Keratinocyte (primary cell): ENCODE results near the gene KRT8. TPM values are rescaled to one million over a fixed set of nuclear protein-coding genes. Genes with fewer than 3 reads are reported as not detected.

Experiments
- DNase-seq: peaks from one replicate; pipeline ENCODE4 v3.0.0-alpha.2; 2011; ENCODE audit warnings: low read depth, missing footprints, low spot score
- FAIRE-seq: peaks from 2 replicates; lab custom pipeline; 2011; peaks lifted over from hg19 to GRCh38; lab: Jason Lieb, UNC
- H2AFZ ChIP-seq: 2 replicates; pipeline ENCODE4 v1.6.0; 2012; ENCODE audit warnings: low read length, control low read depth, inconsistent platforms; ENCODE audit not compliant: control insufficient read depth
- H3K27ac ChIP-seq: 2 replicates; pipeline ENCODE4 v1.5.1; 2011; ENCODE audit warnings: low read length; ENCODE audit not compliant: control insufficient read depth, insufficient read depth
- H3K27me3 ChIP-seq: 3 replicates; pipeline ENCODE4 v1.6.0; 2011; ENCODE audit warnings: low read length; ENCODE audit not compliant: control insufficient read depth, insufficient read depth; ENCODE audit errors: extremely low read depth
- H3K36me3 ChIP-seq, 2 experiments: 2 replicates in 1 of 2; 3 replicates in 1 of 2; pipeline ENCODE4 v1.5.1; 2011; ENCODE audit warnings: low read length in 2 of 2, mild to moderate bottlenecking in 1 of 2; ENCODE audit not compliant: control insufficient read depth in 2 of 2, insufficient read depth in 2 of 2; ENCODE audit errors: extremely low read depth in 1 of 2
- H3K4me1 ChIP-seq: 3 replicates; pipeline ENCODE4 v1.5.1; 2011; ENCODE audit warnings: low read length; ENCODE audit not compliant: control insufficient read depth, insufficient read depth; ENCODE audit errors: extremely low read depth
- H3K4me2 ChIP-seq: 3 replicates; pipeline ENCODE4 v1.6.0; 2011; ENCODE audit warnings: low read depth, low read length; ENCODE audit not compliant: control insufficient read depth, insufficient read depth; ENCODE audit errors: extremely low read depth
- H3K4me3 ChIP-seq, 3 experiments: fragments of 200-600 bp in 1 of 3; sonication (generic) in 1 of 3; 2 replicates in 2 of 3; 3 replicates in 1 of 3; pipeline ENCODE4 v1.5.1; 2011 to 2016; ENCODE audit warnings: low read length in 3 of 3, mild to moderate bottlenecking in 3 of 3, control low read depth in 2 of 3, inconsistent platforms in 1 of 3, low read depth in 1 of 3, mixed read lengths in 1 of 3, mixed run types in 1 of 3, moderate library complexity in 1 of 3; ENCODE audit not compliant: control insufficient read depth in 2 of 3, insufficient read depth in 2 of 3; ENCODE audit errors: extremely low read depth in 1 of 3
- H3K79me2 ChIP-seq: 2 replicates; pipeline ENCODE4 v1.6.0; 2012; ENCODE audit warnings: low read length; ENCODE audit not compliant: control insufficient read depth, insufficient read depth
- H3K9ac ChIP-seq: 3 replicates; pipeline ENCODE4 v1.6.0; 2011; ENCODE audit warnings: low read length; ENCODE audit not compliant: control insufficient read depth, insufficient read depth; ENCODE audit errors: extremely low read depth
- H3K9me1 ChIP-seq: 3 replicates; pipeline ENCODE4 v1.6.0; 2011; ENCODE audit warnings: low read length; ENCODE audit not compliant: control insufficient read depth, insufficient read depth; ENCODE audit errors: extremely low read depth
- H3K9me3 ChIP-seq: 2 replicates; pipeline ENCODE4 v1.5.1; 2012; ENCODE audit warnings: low read depth, low read length; ENCODE audit not compliant: control insufficient read depth
- H4K20me1 ChIP-seq: 3 replicates; pipeline ENCODE4 v1.6.0; 2011; ENCODE audit warnings: low read length; ENCODE audit not compliant: control insufficient read depth, insufficient read depth; ENCODE audit errors: extremely low read depth
- CTCF ChIP-seq, 3 experiments: IDR thresholded peaks in 1 of 3; conservative IDR thresholded peaks in 1 of 3; optimal IDR thresholded peaks in 1 of 3; 2 replicates in 2 of 3; 3 replicates in 1 of 3; pipeline versions ENCODE3 to v1.5.1; 2011; ENCODE audit warnings: low read length in 3 of 3, mild to moderate bottlenecking in 3 of 3, moderate library complexity in 2 of 3, control low read depth in 1 of 3, inconsistent platforms in 1 of 3; ENCODE audit not compliant: insufficient read depth in 2 of 3; ENCODE audit errors: extremely low read depth in 1 of 3
- EZH2 ChIP-seq: IDR thresholded peaks from one replicate; pipeline ENCODE4 v1.6.1; 2012; ENCODE audit warnings: inconsistent platforms, mild to moderate bottlenecking, low read length, moderate library complexity
- dilution Hi-C: fragments of 300-500 bp; cut with MboI; formaldehyde crosslinking; loops from one replicate; pipeline ENCODE4 v1.7.0; 2020; ENCODE audit warnings: low sequenced_read_pairs; ENCODE audit not compliant: extremely low pct_ligation_motif_present
- polyA plus RNA-seq, 5 experiments: library from polyadenylated mRNA; depleted of rRNA in 3 of 5; stranded (reverse) in 3 of 5; stranded (forward) in 1 of 5; unstranded in 1 of 5; fragments of >200 nt; gene quantifications; 1 replicate in 1 of 5; 2 replicates in 3 of 5; 3 replicates in 1 of 5; pipeline versions ENCODE4 v1.2.1 to v1.2.3, GENCODE V29; 2011 to 2012; ENCODE audit warnings: missing spikeins in 2 of 5, low read depth in 1 of 5, low replicate concordance in 1 of 5

KRT8 gene
- polyA plus RNA-seq, 1 donor (not counting 4 experiments of a cell fraction or from before 2014, with no cell fraction given), result 151 TPM

GRCh38 chr12:52952076-52952801 lies 47.4 kb upstream of the KRT8 start:
- Histone ChIP-seq H3K9me3 (no peaks in the 10 kb centered on the region), H3K27ac (no peak overlapping the region), H3K4me3 (no peak overlapping the region), H3K4me1 (peaks cover 19% of the 10 kb centered on the region), H3K36me3 (peaks cover 17 to 20% of the 10 kb centered on the region in 2 experiments), H3K4me2 (no peak overlapping the region), H3K79me2 (peaks cover 16% of the 10 kb centered on the region), H2AFZ (no peak overlapping the region), H3K27me3 (no peaks in the 10 kb centered on the region), H3K9ac (no peak overlapping the region), H4K20me1 (peaks cover 17% of the 10 kb centered on the region), H3K9me1 (no peaks in the 10 kb centered on the region)
- FAIRE-seq, result no peak
- TF ChIP-seq EZH2 (no peak), CTCF (optimal IDR thresholded peaks at IDR 0.05 in 1 of 3, IDR thresholded peaks at IDR 0.05 in 1 of 3, conservative IDR thresholded peaks at IDR 0.05 in 1 of 3; ENCODE audit: extremely low read depth in 1 of 3, insufficient read depth in 2 of 3, low read length in 3 of 3) (no peak)
- DNase-seq, result no peak
- dilution Hi-C loops, result no loop called here

- DNase-seq (no peak), FAIRE-seq (no peak)
- Histone ChIP-seq H3K4me1 (peaks cover 19% of the 10 kb centered on the region), H3K9me1 (no peaks in the 10 kb centered on the region), H3K4me2 (peak overlapping the region; percentile 5), H3K36me3 (peaks cover 17 to 20% of the 10 kb centered on the region in 2 experiments), H2AFZ (no peak overlapping the region), H3K4me3 (no peak overlapping the region), H3K79me2 (peaks cover 16% of the 10 kb centered on the region), H3K27me3 (no peaks in the 10 kb centered on the region), H4K20me1 (peaks cover 17% of the 10 kb centered on the region), H3K9ac (no peak overlapping the region), H3K9me3 (no peaks in the 10 kb centered on the region), H3K27ac (no peak overlapping the region)
- dilution Hi-C loops, result no loop called here
- TF ChIP-seq EZH2, result no peak
- no peak for TF ChIP-seq CTCF (optimal IDR thresholded peaks at IDR 0.05 in 1 of 3, IDR thresholded peaks at IDR 0.05 in 1 of 3, conservative IDR thresholded peaks at IDR 0.05 in 1 of 3; ENCODE audit: extremely low read depth in 1 of 3, insufficient read depth in 2 of 3, low read length in 3 of 3)
Measured at GRCh38 chr12:52951640-52952039, 46.8 kb upstream of the KRT8 start.
